Inflammatory macrophage treated with lipopolysaccharide for 1 hour (primary cell): Measurements from ENCODE around the gene PCDH9.

Experiments used
- DNase-seq, 2 donors: peaks; one replicate each; pipeline ENCODE4 v3.0.0-alpha.2; 2020 to 2022

Gene PCDH9

DNA sequence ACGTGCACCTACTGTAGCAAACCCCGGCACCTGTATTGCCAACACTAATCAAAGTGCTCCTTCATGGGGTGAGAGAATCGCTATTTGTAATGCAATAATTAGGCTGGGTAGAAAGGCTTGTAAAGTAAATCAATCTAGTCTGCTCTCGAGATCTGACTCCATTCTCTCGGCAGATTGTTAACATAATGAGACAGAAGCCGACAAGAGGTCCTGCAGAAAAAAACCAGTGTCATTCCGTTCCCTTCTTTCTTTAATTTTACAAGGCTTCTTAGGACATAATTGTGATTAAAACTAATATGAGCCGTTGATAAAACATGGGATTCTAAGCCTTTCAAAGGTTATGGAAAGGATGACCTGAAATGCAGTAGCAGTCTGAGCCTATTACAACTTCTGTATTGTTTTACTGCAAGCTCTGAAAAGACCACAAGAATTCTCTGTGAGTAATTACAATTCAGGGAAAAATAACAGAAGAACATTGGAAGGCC lies 530.0 kb downstream of the PCDH9 start:
- DNase-seq: no peak

DNA sequence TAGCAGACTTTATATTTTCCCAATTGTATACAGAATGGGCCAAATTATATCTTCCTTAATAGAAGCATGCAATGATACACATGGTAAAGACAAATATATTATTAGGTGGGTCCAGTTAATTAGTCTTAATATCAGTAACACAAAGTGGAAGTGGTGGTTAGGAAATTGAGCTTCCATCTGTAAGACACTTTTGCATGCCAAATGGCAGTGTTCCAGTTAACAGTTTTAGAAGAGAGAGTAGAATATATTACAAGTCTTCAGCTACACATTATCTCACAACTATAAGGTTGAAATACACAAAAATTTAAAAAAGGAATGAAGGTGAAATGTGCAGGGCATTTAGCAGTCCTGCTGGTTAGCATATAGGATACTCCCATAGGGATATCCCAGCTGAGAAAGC lies 536.5 kb downstream of the PCDH9 start:
- no peak for DNase-seq

DNA sequence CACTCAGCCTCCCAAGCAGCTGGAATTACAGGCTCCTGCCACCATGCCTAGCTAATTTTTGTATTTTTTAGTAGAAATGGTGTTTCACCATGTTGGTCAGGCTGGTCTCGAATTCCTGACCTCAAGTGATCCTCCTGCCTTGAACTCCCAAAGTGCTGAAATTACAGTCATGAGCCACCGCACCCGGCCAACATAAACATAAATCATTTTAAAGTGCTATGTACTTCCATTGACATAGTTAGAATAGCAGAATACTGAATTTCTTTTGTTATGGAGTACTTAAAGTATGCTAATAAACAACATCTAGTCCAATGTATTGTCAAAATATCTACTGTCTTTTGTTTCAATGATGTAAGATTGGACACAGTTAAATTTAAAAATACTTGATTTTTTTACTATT lies 539.0 kb downstream of the PCDH9 start:
- DNase-seq: no peak

DNA sequence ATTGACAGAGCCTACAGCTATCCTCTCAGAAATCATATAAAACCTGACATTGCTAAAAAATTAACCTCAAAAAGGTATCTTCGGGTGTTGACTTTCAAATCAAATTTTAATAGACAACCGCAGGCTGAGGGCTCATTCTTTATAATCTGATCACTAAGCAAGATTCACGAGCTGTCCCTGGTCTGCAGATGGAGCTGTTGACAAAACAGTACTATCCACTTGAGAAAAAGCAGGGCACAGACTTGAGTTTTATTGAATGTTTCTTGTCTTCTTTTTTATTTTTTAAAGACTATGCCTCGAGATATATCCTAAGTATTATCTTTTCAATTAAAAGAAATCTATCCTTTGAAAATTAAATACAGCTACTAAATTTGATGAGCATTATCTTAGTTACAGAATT lies 540.5 kb downstream of the PCDH9 start:
- no peak for DNase-seq

DNA sequence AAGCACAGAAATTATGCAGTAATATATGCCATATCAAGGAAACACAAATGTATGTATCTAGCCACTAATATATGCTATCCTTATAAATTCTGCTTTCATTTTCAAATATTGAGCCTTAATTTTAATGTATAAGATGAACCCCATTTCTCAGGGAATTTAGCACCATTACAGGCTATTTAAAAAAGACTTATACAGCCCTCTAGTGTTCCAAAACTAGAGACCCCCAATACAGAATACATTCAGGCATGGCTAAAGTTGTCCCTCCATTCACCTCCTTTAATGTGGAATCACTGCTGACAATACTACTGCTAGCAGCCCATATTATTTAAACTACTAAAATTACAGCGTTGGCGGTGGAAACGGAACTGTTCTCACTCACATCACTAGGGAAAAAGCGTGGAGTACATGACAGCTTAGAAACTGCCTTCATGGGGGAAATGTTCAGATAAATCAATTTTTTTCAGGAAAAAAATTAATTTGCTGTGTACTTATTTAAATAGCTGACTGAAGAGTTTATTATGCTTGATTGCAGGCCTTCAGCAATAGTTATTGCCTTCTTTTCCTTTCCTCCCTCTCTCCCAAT lies 541.0 kb downstream of the PCDH9 start:
- DNase-seq: no peak

DNA sequence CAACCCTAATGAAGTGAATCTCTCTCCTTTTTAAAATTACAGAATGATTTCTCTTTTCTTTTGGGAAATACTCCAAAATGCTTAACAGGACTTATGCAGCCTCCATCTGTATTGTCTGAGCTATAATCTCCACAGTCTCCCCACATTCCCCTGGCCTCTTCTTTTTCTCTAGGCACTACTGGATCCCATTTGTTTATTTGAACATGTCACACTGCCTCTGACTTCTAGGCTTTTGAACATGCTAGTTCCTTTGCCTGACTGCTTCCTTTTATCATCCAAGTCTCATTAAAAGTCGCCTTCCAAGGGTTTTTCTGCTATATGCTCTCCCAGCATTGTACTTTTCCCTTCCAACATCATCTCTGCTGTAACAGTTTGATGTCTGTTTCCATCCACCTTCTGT lies 548.7 kb downstream of the PCDH9 start:
- DNase-seq: no peak

DNA sequence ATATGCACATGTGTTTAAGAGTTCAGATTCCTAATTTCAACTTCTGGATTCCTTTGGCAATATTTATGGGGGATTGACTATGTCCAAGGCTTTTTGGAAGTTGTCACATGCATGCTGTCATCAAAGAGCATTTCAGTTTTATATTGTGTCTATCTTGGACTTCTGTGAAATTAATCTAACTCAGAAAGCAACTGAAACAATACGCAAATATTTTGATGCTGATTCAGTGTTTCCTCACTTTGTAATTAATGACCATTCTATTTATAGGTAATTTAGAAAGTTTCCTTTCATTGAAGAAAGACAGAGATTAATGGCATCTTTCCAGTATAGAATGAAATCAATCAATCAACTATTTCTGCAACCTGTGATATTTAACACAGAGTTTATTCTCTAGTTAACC lies 550.1 kb downstream of the PCDH9 start:
- no peak for DNase-seq

DNA sequence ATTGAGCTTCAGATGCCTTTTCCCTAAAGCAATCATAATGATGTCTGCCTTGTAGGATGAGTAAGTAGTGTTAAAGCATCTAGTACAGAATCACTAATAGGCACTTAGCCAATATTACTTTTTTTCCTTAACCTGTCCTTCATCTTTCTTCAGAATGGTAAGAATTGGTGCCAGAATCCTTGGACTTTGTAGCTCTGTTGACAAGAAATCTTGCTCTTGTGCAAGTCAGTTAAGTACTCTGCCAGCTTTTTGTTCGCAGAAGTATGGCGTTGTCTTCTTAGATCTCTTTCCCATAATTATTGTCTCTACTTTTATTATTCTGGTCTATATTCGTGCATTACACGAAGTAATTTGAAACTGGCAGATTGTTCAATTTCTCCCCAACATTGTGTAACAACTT lies 554.5 kb downstream of the PCDH9 start:
- no peak for DNase-seq

DNA sequence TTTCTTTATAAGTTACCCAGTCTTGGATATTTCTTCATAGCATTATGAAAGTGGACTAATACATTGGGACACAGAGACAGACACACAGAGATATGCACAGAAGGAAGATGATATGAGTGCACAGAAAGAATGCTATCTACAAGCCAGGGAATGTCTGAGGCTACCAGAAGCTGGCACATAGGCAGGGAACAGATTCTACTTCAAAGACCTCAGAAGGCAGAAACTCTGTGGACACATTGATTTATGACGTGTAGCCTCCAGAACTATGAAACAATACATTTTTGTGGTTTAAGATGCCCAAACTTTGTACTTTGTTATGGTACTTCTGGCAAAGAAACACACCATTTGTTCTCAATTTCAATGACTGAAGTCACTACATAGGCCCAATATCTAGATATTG lies 556.7 kb downstream of the PCDH9 start:
- no peak for DNase-seq

DNA sequence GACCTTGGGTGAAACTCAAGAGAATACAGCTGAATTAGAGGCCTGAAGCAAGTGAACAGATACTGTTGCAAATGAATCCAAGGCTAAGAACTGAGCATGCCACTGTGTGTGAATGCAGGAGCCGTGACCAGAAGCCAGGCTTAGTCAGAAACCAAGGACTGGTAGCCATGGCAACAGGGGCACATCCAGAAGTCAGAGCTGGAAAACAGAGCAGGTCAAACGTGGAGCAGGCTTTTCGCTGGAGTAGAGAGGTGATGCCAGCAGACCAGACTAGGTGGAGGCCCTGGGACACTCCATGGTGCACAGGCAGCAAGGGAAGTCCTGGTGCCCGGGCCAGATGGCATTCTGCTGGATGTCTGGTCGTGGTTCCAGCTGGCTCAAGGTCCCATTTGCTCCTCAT lies 564.1 kb downstream of the PCDH9 start:
- DNase-seq: no peak

DNA sequence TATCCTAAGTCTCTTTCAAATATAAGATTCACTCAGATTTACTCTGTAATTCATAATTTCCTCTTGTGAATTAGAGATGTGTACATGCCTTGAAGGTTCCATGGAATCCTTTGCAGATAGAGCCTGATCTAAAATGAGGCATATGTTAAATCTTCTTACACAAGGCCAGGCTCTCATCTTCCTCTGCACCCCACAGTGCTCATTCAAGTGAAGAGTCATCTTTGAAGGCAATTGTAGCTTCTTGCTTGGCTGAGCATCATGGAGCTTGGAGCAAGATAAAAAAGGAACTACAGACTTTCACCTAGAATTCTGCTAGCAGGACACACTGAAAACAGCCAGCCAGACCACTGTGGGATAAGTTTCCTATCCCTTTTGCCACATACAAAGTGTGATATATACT lies 566.4 kb downstream of the PCDH9 start:
- DNase-seq: no peak

DNA sequence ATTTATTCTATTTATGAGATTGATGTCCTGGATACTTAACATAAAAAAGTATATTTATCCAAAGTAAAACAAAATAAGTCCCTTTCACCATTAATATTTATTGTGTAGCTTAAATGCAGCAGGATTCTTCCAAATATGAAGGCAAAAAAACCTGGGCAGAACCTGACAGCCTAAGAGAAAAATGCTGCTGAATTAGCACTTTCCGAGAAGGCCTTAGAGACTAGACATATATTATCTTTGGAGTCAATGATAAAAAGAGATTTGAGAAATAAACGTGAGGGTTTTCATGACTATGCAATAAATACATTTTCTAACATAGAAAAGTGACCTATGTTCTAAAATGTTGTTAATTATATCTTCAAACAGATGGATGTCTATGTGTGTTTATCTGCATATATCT lies 566.9 kb downstream of the PCDH9 start:
- DNase-seq: no peak

DNA sequence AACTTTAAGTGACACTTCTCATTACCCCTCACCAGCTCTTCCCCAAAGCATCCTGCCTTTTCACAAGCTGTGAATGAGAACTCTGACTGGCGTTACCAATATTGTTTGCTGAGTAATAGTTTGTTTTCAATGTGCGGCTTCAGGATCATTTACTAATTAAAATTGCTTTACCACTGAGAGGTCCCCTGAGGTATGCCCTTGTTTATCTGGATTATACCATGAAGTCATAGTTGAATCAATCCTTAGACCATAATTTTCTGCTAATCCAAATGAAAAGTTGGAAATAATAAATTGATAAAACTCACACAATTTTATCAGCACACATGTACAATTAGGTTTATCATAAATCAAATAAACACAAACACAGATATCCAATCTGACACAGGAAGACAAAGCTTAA lies 568.8 kb downstream of the PCDH9 start:
- no peak for DNase-seq

DNA sequence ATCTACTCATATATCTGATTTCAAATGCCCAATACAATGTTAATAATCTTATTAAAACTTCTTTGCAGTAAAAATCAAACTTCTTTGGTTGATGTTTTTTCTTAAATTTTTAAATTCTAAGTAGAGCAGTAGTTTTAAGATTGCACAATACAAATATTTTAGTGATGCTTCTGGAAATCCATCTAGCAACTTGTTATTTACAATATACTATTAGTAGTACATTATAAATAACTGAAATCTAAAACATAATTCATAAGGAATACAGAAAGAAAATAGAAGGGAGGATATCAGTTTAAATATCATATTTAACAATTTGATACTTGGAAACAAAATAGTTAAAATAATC lies 569.7 kb downstream of the PCDH9 start:
- DNase-seq: no peak

DNA sequence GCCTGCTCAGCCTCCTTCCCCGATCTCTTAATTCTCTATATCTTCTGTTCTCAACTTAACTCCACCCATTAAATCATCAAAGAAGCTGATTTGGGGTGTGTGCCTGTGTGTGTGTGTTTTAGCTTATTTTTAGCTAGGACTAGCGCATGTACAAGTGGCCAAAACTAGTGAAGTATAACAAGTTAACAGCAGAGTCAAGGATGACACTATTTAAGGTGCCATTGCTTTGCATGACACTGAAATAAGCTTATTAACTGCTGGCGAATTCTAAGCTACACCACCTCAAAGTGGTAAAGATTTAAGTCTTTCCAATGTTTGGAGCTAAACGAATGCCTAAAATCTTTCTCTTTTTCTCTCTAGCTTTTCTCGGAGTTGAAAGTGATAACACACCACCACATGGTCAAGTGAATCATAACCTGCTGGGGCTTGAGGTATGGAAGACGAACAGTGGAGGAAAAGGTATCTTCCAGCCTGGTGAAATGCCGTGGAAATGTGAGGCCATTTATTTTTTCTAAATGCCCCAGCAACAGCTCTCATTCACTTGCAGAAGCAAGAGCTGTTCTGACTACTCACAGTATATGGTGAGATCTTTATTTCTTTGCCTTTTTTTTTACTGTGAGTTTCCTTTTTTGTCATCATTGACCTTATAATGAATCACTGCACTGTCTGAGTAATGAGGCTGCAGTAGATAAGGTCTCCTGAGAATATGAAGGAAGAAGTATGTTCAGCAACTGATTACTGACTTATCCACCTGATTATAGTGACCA lies 570.3 kb downstream of the PCDH9 start:
- no peak for DNase-seq

DNA sequence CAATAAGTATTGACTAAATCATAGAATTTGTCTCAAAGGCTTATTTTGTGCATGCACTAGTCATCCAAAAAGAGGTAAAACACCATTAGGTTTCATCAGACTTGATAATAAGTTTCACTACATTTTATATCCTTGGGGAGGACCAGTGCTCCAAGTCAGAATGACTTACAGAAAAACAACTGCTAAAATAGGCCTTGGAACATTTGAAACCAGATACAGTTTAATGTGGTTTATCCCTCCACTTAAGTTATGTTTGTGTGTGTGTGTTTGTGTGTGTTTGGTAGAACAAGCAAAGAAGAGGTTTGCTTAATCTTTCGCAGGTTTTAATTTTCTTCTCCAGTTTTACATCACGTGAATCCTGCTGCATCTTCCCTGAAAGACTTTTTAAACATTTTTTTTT lies 570.9 kb downstream of the PCDH9 start:
- DNase-seq: no peak

DNA sequence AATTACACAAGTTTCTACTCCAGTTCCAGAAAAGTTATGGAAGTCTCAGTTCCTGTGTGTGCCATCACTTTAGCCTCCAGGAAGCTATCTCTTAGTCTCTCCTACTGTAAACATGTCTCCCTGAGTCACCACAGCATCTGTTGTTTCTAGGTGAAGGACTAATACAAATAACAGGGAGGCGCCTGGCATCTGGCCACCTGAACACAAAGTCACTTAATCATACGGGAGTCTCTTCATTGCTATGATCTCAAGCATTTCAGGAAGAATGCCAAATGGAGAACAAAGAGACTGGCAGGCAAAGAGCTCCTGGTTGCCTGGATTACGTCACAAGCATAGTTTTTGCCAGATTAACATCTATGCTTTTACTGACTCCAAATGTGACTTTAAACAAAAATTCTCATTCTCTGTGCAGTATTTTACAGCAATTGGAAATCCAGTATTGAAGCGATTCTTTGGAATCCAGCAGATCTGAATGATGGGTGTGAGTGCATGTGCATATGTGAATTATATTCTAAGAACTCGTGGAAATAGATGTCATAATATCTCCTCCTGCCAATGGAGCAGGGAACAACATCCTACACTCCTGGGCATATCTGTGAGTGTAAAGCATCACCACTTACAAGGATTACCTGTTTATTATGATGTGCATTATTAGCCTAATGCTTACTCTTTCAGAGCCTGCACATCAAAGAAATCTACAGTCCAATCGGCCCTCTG lies 572.8 kb downstream of the PCDH9 start:
- DNase-seq: no peak

DNA sequence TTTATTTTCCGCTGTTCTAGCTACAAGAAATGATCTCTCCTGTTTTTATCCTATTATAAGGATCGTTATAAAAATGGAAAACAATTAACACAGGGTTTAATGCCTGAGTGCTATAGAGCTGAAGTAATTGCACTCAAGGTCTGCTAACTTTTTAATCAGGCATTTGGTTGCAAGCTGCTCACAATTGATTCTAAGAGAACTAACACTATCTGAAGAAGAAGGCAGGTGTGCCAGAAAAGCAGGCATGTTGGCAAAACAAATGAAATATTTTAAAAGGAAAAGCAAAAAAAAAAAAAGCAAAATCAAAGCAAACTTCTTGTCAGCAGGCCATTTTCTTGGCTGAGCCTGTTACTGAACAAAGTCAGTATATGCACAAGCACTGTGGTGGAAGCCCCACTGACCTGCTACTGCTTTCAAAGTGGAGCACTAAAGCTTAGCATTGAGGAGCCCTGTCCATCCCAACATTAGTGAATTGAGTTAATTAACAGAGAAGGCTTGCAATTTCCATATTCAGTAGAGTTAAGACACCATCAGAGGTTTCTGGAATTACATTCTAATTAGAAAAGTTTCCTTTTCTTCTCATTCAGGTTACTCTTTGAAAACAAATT lies 574.2 kb downstream of the PCDH9 start:
- DNase-seq: no peak

DNA sequence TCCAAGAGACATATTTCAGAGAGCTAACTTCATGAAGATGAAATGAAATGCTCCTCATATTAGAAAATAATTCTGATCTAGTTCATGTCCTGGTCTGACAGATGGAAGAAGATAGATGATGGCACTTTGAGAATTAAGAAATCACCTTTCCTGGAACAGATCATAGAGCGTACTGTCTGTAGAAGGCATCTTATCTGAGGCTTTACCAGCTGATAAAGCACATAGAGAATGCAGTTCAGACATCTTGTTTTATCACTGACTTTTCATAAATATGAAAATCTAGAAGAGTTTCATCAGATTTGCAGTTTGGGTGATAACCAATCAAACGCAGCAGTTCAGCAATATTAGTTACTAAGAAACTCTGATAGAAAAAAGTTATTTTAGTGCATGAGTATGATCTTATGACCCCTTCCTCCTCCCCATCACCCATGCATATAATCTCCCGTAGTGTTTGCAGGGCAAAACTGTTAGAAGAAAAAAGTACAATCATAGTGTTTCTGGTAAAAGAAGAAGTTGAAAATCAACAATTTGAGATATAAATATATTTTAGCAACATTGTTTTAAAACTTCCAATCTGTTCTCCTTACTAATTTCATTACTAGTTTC lies 585.2 kb downstream of the PCDH9 start:
- DNase-seq: no peak

DNA sequence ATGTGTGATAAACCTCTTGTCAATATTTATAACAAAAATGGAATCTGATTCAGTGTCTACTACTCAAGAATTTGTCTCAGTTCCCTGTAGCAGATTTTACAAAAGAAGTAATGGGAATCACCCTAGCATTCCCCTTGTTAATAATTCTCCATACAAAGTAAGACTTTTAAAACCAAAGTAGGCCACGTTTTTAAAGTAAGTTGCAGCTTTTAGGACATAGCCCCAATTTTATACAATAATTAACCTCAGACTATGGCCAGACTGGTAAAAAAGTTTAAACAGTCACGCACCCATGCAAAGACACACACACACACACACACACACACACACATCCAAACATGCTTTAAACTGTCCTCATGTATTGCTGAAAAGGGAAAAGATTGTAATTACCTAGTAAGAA lies 589.9 kb downstream of the PCDH9 start:
- no peak for DNase-seq

DNA sequence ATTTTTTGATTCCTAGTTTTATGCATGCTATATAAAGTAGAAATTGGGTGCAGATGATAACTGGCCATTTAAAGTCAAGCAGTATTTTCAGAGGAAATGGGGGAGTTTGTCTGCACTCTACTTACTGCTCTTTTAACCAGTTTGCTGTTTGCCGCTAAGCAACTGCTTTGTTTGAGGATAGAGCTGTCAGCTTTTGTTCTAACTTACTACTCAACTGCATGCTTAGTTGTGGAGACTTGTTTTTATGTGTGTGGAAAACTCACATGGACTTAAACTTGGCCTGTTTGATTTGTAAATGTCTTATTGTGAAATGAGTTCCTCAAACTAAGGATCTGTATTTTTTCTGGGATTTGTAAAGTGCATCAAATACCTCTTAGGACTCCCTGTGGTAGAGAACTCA lies 591.1 kb downstream of the PCDH9 start:
- no peak for DNase-seq

DNA sequence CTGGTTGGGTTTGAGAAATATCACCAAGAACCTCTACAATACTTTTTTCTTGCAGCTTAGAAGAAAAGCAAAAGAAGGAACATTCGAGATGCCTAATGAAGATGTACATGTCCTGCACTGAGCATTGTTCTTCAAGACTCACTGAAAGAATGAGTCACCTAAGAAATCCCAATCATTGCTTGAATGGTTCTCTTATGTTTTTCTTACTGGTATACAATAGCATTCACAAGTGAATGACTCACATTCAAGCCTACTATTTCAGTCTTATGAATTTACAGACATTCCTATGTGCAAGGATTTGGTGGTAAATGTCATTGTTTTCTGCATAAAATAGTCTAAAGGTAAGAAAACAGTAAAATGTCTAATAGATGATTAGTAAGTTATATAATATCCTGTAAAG lies 594.6 kb downstream of the PCDH9 start:
- DNase-seq: no peak

DNA sequence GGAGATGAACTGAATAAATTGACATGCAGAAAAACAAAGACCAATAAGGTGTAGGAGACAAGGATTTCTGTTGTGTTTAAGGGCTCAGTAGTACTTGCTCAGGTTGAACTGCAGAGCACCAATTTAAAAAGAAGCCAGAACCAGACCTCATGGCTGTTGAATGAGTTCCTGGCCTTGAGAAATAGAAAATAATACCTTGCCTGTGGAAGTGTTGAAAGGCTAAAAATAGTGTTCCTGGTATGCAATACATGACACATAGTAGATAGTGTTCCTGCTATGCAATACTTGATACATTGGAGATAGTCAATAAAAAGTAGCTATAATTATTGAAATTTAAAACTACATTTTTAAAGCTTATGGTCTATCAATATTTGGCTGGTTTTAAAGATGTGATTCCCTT lies 595.8 kb downstream of the PCDH9 start:
- no peak for DNase-seq

DNA sequence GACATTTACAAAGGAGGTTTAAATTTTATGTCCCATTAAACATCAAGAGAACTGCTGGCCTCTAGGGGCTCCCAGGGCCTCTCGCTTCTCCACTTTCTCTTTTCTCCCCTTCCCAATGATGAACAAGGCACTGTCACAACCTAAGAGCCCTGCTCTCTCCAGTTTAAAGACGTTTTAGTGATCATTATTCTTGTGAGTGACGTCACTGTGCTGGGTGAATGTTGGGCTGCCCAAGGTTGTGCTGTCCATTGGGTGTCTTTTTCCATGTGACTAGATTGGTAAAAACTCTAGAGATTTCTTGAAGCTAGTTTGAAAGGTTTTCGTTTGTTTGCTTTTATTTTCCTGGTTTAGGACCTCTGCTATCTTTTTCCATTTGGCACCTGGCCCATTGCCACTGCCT lies 602.6 kb downstream of the PCDH9 start:
- DNase-seq: no peak
